Measurements from ENCODE around the gene CIT. TPM values are rescaled to one million over a fixed set of nuclear protein-coding genes. Genes with fewer than 3 reads are reported as not detected.

The CIT gene
- total and polyA plus RNA-seq, 7 experiments from 2014 or later: 0.43 to 69.9 (median 1.7) TPM

DNA sequence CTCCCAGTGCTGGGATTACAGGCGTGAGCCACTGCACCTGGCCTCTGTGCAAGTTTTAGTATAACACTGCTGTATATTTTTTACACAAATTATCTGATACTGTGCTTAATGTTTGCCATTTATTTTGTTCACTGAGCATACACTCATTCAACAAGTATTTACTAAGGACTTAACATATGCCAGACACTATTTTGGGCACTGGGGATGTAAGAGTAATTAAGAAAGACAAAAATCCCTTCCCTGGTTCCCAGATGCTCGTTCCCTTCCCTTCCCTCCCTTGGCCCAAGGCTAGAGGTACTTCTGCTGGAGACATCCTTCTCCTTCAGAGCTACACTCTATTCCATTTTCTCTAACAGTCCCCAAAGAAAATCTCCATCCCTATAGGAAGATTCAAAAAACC, 12.5 kb downstream of the CIT start:
- Histone ChIP-seq H3K36me3 (ENCODE audit: control insufficient read depth in 2 of 3, insufficient read depth in 3 of 3, low read length in 3 of 3) (no peaks in the 10 kb centered on the region), H3K27me3 (ENCODE audit: control insufficient read depth in 2 of 2, insufficient read depth in 2 of 2, low read length in 2 of 2) (no peaks in the 10 kb centered on the region), H3K4me3 (ENCODE audit: low read length) (no peak overlapping the region), H3K27ac (ENCODE audit: low read depth, low read length) (no peak overlapping the region), H3K9me3 (ENCODE audit: control insufficient read depth in 2 of 3, low read length in 3 of 3) (no peaks in the 10 kb centered on the region), H3K4me1 (ENCODE audit: control insufficient read depth in 2 of 2, insufficient read depth in 2 of 2, low read length in 2 of 2) (no peaks in the 10 kb centered on the region)
- Mint-ChIP-seq H3K27me3 (no peaks in the 10 kb centered on the region), H3K36me3 (peaks cover 0 to 21% (median 0%) of the 10 kb centered on the region in 5 donors), H3K27ac (no peak overlapping the region), H3K4me1 (peaks cover 0 to 7% (median 0%) of the 10 kb centered on the region in 7 donors), H3K4me3 (no peak overlapping the region), H3K9me3 (peaks cover 0 to 2% (median 0%) of the 10 kb centered on the region in 11 donors)
- DNase-seq (no peak), ATAC-seq (no peak)
- ChIA-PET CTCF (no interaction called here), POLR2A (no interaction called here)
- intact Hi-C loops (cut with micrococcal nuclease): no loop called here

GRCh38 chr12:119859241-119859640, 17.9 kb downstream of the CIT start:
- ATAC-seq (no peak), DNase-seq (no peak)
- no peak overlapping the region for H3K27ac Mint-ChIP-seq
- peaks cover 0 to 21% (median 0%) of the 10 kb centered on the region in 5 donors for H3K36me3 Mint-ChIP-seq
- Histone ChIP-seq H3K4me3 (ENCODE audit: low read length) (no peak overlapping the region), H3K9me3 (ENCODE audit: control insufficient read depth in 2 of 3, low read length in 3 of 3) (no peaks in the 10 kb centered on the region), H3K27me3 (ENCODE audit: control insufficient read depth in 2 of 2, insufficient read depth in 2 of 2, low read length in 2 of 2) (no peaks in the 10 kb centered on the region), H3K36me3 (ENCODE audit: control insufficient read depth in 2 of 3, insufficient read depth in 3 of 3, low read length in 3 of 3) (no peaks in the 10 kb centered on the region), H3K4me1 (ENCODE audit: control insufficient read depth in 2 of 2, insufficient read depth in 2 of 2, low read length in 2 of 2) (peaks cover 0 to 5% of the 10 kb centered on the region in 2 donors), H3K27ac (ENCODE audit: low read depth, low read length) (no peak overlapping the region)
- ChIA-PET CTCF (no interaction called here), POLR2A (no interaction called here)
- no peaks in the 10 kb centered on the region for H3K27me3 Mint-ChIP-seq
- no peaks in the 10 kb centered on the region for H3K9me3 Mint-ChIP-seq
- no peak overlapping the region for H3K4me3 Mint-ChIP-seq
- intact Hi-C loops (cut with micrococcal nuclease): no loop called here
- peaks cover 7 to 18% (median 15%) of the 10 kb centered on the region in 7 donors for H3K4me1 Mint-ChIP-seq

DNA sequence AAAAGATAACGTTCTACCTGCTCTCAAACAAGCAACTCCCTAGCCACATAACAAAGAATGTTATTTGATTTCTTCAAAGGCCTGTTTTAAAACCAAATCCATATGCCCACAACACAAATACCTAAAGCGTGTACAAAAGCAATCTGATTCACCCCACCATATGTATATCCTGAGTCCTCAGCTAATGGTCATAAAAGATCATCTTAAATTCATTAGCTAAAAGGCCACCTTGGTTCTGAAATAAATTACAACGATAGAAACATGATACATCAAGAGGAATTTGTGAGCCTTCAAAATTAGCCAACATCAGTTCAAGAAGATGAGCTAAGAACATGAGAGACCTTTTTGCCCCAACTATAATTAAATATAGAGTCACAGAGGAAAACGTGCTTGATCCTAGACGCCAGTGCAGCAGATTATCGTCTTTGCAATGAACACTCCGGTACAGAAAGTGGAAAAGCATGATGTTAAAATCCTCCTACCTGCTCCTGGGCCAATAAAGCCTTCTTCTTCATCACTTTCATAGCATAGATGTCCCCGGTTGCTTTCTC, 20.0 kb downstream of the CIT start:
- Mint-ChIP-seq H3K36me3 (peaks cover 0 to 22% (median 0%) of the 10 kb centered on the region in 5 donors), H3K27me3 (no peaks in the 10 kb centered on the region), H3K27ac (no peak overlapping the region), H3K4me3 (no peak overlapping the region), H3K4me1 (peaks cover 7 to 18% (median 15%) of the 10 kb centered on the region in 7 donors), H3K9me3 (no peaks in the 10 kb centered on the region)
- no peak for ATAC-seq
- H3K27ac ChIP-seq (ENCODE audit: low read depth, low read length): no peak overlapping the region
- no peaks in the 10 kb centered on the region for H3K36me3 ChIP-seq (ENCODE audit: control insufficient read depth in 2 of 3, insufficient read depth in 3 of 3, low read length in 3 of 3)
- ChIA-PET POLR2A (no interaction called here), CTCF (no interaction called here)
- intact Hi-C loops (cut with micrococcal nuclease): no loop called here
- no peak overlapping the region for H3K4me3 ChIP-seq (ENCODE audit: low read length)
- DNase-seq: no peak
- H3K9me3 ChIP-seq (ENCODE audit: control insufficient read depth in 2 of 3, low read length in 3 of 3): no peaks in the 10 kb centered on the region
- peaks cover 0 to 5% of the 10 kb centered on the region in 2 donors for H3K4me1 ChIP-seq (ENCODE audit: control insufficient read depth in 2 of 2, insufficient read depth in 2 of 2, low read length in 2 of 2)
- H3K27me3 ChIP-seq (ENCODE audit: control insufficient read depth in 2 of 2, insufficient read depth in 2 of 2, low read length in 2 of 2): no peaks in the 10 kb centered on the region

DNA sequence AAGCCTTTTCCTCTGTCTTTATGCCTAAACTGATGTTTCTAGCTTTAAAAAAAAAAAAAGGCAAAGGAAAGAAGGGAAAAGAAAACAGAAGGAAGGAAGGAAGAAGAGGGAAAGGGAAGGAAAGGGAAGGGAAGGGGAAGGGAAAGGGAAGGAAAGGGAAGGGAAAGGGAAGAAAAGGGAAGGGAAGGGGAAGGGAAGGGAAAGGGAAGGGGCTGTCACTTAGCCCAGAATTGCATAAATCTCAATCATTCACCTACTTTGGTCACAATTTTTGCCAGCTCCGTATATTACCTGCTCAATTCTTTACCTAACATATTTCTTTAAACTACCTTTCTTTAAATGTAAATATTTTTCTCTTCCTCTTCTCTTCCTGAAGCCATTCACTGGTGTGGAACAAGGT, 26.8 kb downstream of the CIT start:
- no peak for DNase-seq
- Mint-ChIP-seq H3K4me3 (no peak overlapping the region), H3K27ac (no peak overlapping the region), H3K9me3 (peaks cover 0 to 1% (median 0%) of the 10 kb centered on the region in 11 donors), H3K4me1 (no peaks in the 10 kb centered on the region), H3K36me3 (peaks cover 0 to 25% (median 0%) of the 10 kb centered on the region in 5 donors), H3K27me3 (no peaks in the 10 kb centered on the region)
- intact Hi-C loops (cut with micrococcal nuclease): no loop called here
- POLR2A ChIA-PET: no interaction called here
- H3K27me3 ChIP-seq (ENCODE audit: control insufficient read depth in 2 of 2, insufficient read depth in 2 of 2, low read length in 2 of 2): no peaks in the 10 kb centered on the region
- H3K36me3 ChIP-seq (ENCODE audit: control insufficient read depth in 2 of 3, insufficient read depth in 3 of 3, low read length in 3 of 3): no peaks in the 10 kb centered on the region
- CTCF ChIA-PET: no interaction called here
- H3K4me3 ChIP-seq (ENCODE audit: low read length): no peak overlapping the region
- H3K9me3 ChIP-seq (ENCODE audit: control insufficient read depth in 2 of 3, low read length in 3 of 3): no peaks in the 10 kb centered on the region
- no peak for ATAC-seq
- no peaks in the 10 kb centered on the region for H3K4me1 ChIP-seq (ENCODE audit: control insufficient read depth in 2 of 2, insufficient read depth in 2 of 2, low read length in 2 of 2)
- no peak overlapping the region for H3K27ac ChIP-seq (ENCODE audit: low read depth, low read length)

- Mint-ChIP-seq H3K4me1 (no peaks in the 10 kb centered on the region), H3K27me3 (no peaks in the 10 kb centered on the region), H3K4me3 (no peak overlapping the region), H3K27ac (no peak overlapping the region), H3K9me3 (peaks cover 0 to 17% (median 5%) of the 10 kb centered on the region in 11 donors), H3K36me3 (peaks cover 4 to 57% (median 7%) of the 10 kb centered on the region in 5 donors)
- DNase-seq (no peak), ATAC-seq (no peak)
- Histone ChIP-seq H3K36me3 (ENCODE audit: control insufficient read depth in 2 of 3, insufficient read depth in 3 of 3, low read length in 3 of 3) (no peaks in the 10 kb centered on the region), H3K9me3 (ENCODE audit: control insufficient read depth in 2 of 3, low read length in 3 of 3) (peaks cover 0 to 10% (median 0%) of the 10 kb centered on the region in 3 experiments), H3K4me3 (ENCODE audit: low read length) (no peak overlapping the region), H3K27me3 (ENCODE audit: control insufficient read depth in 2 of 2, insufficient read depth in 2 of 2, low read length in 2 of 2) (no peaks in the 10 kb centered on the region), H3K4me1 (ENCODE audit: control insufficient read depth in 2 of 2, insufficient read depth in 2 of 2, low read length in 2 of 2) (no peaks in the 10 kb centered on the region), H3K27ac (ENCODE audit: low read depth, low read length) (no peak overlapping the region)
- ChIA-PET POLR2A (no interaction called here), CTCF (no interaction called here)
- intact Hi-C loops (cut with micrococcal nuclease): no loop called here
These were observed 34.0 kb downstream of the CIT start for GRCh38 chr12:119843100-119843499.

DNA sequence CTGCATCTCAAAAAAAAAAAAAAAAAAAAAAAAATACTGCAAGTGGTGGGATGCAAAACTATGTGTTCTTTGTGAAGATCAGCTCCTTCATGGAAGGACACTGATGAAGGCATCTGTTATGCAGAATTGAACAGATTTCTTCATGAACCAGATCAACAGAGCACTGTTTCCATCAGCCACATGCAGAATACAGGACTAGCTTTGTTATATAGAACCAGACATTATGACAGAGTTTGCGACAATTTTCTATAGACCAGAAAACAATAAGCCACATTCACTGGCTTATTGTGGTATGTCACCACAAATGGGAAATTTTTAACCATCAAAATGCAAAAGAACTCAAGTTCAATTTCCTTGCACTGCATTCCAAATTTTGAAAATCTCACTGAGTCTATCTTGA, 34.7 kb downstream of the CIT start:
- peaks cover 0 to 10% (median 0%) of the 10 kb centered on the region in 3 experiments for H3K9me3 ChIP-seq (ENCODE audit: control insufficient read depth in 2 of 3, low read length in 3 of 3)
- DNase-seq (no peak), ATAC-seq (no peak)
- H3K4me3 ChIP-seq (ENCODE audit: low read length): no peak overlapping the region
- Mint-ChIP-seq H3K36me3 (peaks cover 4 to 54% (median 7%) of the 10 kb centered on the region in 5 donors), H3K9me3 (peaks cover 0 to 17% (median 5%) of the 10 kb centered on the region in 11 donors), H3K27me3 (no peaks in the 10 kb centered on the region), H3K4me3 (no peak overlapping the region), H3K27ac (no peak overlapping the region), H3K4me1 (no peaks in the 10 kb centered on the region)
- no peaks in the 10 kb centered on the region for H3K4me1 ChIP-seq (ENCODE audit: control insufficient read depth in 2 of 2, insufficient read depth in 2 of 2, low read length in 2 of 2)
- ChIA-PET POLR2A (interaction anchor here (0.5 kb wide), 1 partner anchor 606 kb away, joined by 4 read pairs; no protein-coding TSS in a partner anchor), CTCF (no interaction called here)
- H3K27me3 ChIP-seq (ENCODE audit: control insufficient read depth in 2 of 2, insufficient read depth in 2 of 2, low read length in 2 of 2): no peaks in the 10 kb centered on the region
- H3K36me3 ChIP-seq (ENCODE audit: control insufficient read depth in 2 of 3, insufficient read depth in 3 of 3, low read length in 3 of 3): no peaks in the 10 kb centered on the region
- intact Hi-C loops (cut with micrococcal nuclease): no loop called here
- no peak overlapping the region for H3K27ac ChIP-seq (ENCODE audit: low read depth, low read length)

- Mint-ChIP-seq H3K27me3 (no peaks in the 10 kb centered on the region), H3K4me1 (no peaks in the 10 kb centered on the region), H3K9me3 (peaks cover 0 to 17% (median 5%) of the 10 kb centered on the region in 11 donors), H3K4me3 (no peak overlapping the region), H3K36me3 (peaks cover 4 to 54% (median 7%) of the 10 kb centered on the region in 5 donors), H3K27ac (no peak overlapping the region)
- no peak overlapping the region for H3K4me3 ChIP-seq (ENCODE audit: low read length)
- ChIA-PET POLR2A (no interaction called here), CTCF (no interaction called here)
- no peaks in the 10 kb centered on the region for H3K27me3 ChIP-seq (ENCODE audit: control insufficient read depth in 2 of 2, insufficient read depth in 2 of 2, low read length in 2 of 2)
- intact Hi-C loops (cut with micrococcal nuclease): no loop called here
- no peaks in the 10 kb centered on the region for H3K4me1 ChIP-seq (ENCODE audit: control insufficient read depth in 2 of 2, insufficient read depth in 2 of 2, low read length in 2 of 2)
- H3K9me3 ChIP-seq (ENCODE audit: control insufficient read depth in 2 of 3, low read length in 3 of 3): peaks cover 0 to 10% (median 0%) of the 10 kb centered on the region in 3 experiments
- no peaks in the 10 kb centered on the region for H3K36me3 ChIP-seq (ENCODE audit: control insufficient read depth in 2 of 3, insufficient read depth in 3 of 3, low read length in 3 of 3)
- H3K27ac ChIP-seq (ENCODE audit: low read depth, low read length): no peak overlapping the region
- DNase-seq: no peak
- no peak for ATAC-seq
These were observed 35.5 kb downstream of the CIT start for GRCh38 chr12:119841433-119842210.
